Astrocyte (in vitro differentiated cells and primary cell): ENCODE data around the gene GPX3. TPM values are rescaled to one million over a fixed set of nuclear protein-coding genes. Genes with fewer than 3 reads are reported as not detected.

ENCODE experiments used
- DNase-seq: peaks from one replicate; pipeline ENCODE4 v3.0.0-alpha.2; 2010; ENCODE audit warnings: low read depth
- FAIRE-seq: peaks from 2 replicates; lab custom pipeline; 2011; peaks lifted over from hg19 to GRCh38; lab: Jason Lieb, UNC
- H2AFZ ChIP-seq: 2 replicates; pipeline ENCODE4 v1.6.0; 2012; ENCODE audit warnings: low read depth, low read length, inconsistent platforms
- H3K27ac ChIP-seq: 2 replicates; pipeline ENCODE4 v1.5.1; 2011; ENCODE audit warnings: low read depth, low read length, inconsistent platforms
- H3K27me3 ChIP-seq: 2 replicates; pipeline ENCODE4 v1.6.0; 2011; ENCODE audit warnings: low read length, inconsistent platforms; ENCODE audit not compliant: insufficient read depth
- H3K36me3 ChIP-seq: 2 replicates; pipeline ENCODE4 v1.5.1; 2011; ENCODE audit warnings: low read length, inconsistent platforms; ENCODE audit not compliant: insufficient read depth
- H3K4me1 ChIP-seq: 2 replicates; pipeline ENCODE4 v1.5.1; 2011; ENCODE audit warnings: low read length, inconsistent platforms; ENCODE audit not compliant: insufficient read depth
- H3K4me2 ChIP-seq: 2 replicates; pipeline ENCODE4 v1.6.0; 2012; ENCODE audit warnings: low read length, inconsistent platforms
- H3K4me3 ChIP-seq: 2 replicates; pipeline ENCODE4 v1.5.1; 2011; ENCODE audit warnings: low read depth, mild to moderate bottlenecking, low read length, inconsistent platforms; ENCODE audit not compliant: insufficient read depth
- H3K79me2 ChIP-seq: 2 replicates; pipeline ENCODE4 v1.6.0; 2012; ENCODE audit warnings: mild to moderate bottlenecking, low read length, inconsistent platforms; ENCODE audit not compliant: insufficient read depth
- H3K9ac ChIP-seq: 2 replicates; pipeline ENCODE4 v1.6.0; 2012; ENCODE audit warnings: mild to moderate bottlenecking, low read length, inconsistent platforms
- H3K9me3 ChIP-seq: 2 replicates; pipeline ENCODE4 v1.5.1; 2012; ENCODE audit warnings: low read depth, mild to moderate bottlenecking, low read length, inconsistent platforms; ENCODE audit not compliant: insufficient read depth
- H4K20me1 ChIP-seq: 2 replicates; pipeline ENCODE4 v1.6.0; 2012; ENCODE audit warnings: low read length, inconsistent platforms; ENCODE audit not compliant: insufficient read depth
- H3K27ac Mint-ChIP-seq: one replicate; pipeline ENCODE4 v1.8.0; 2021; ENCODE audit warnings: mild to moderate bottlenecking, mixed read lengths; ENCODE audit not compliant: unreplicated experiment
- H3K27me3 Mint-ChIP-seq: one replicate; pipeline ENCODE4 v1.8.0; 2021; ENCODE audit warnings: low read depth, mixed read lengths; ENCODE audit not compliant: unreplicated experiment
- H3K36me3 Mint-ChIP-seq: one replicate; pipeline ENCODE4 v1.8.0; 2021; ENCODE audit warnings: low read depth, mixed read lengths; ENCODE audit not compliant: unreplicated experiment
- H3K4me1 Mint-ChIP-seq: one replicate; pipeline ENCODE4 v1.8.0; 2021; ENCODE audit warnings: low read depth, mixed read lengths; ENCODE audit not compliant: unreplicated experiment
- H3K4me3 Mint-ChIP-seq: one replicate; pipeline ENCODE4 v1.8.0; 2021; ENCODE audit warnings: mild to moderate bottlenecking, moderate library complexity, mixed read lengths; ENCODE audit not compliant: unreplicated experiment
- H3K9me3 Mint-ChIP-seq: one replicate; pipeline ENCODE4 v1.8.0; 2021; ENCODE audit warnings: mild to moderate bottlenecking, mixed read lengths; ENCODE audit not compliant: unreplicated experiment
- EZH2 ChIP-seq: IDR thresholded peaks from 2 replicates; pipeline ENCODE4 v1.6.1; 2012; ENCODE audit warnings: mild to moderate bottlenecking, low read length, inconsistent platforms; ENCODE audit not compliant: insufficient read depth
- total RNA-seq: library from RNA; stranded (reverse); gene quantifications from 2 replicates; pipeline ENCODE4 v1.2.1, GENCODE V29; 2021
- TF ChIP-seq, protein P1 (sequence below): IDR thresholded peaks from 2 replicates; pipeline ENCODE4 v1.5.1; 2011; ENCODE audit warnings: low read depth, mild to moderate bottlenecking, inconsistent platforms, low read length, moderate library complexity; ENCODE audit not compliant: insufficient read depth

Gene GPX3
- total RNA-seq, 1 donor from 2014 or later: 15.6 TPM

DNA sequence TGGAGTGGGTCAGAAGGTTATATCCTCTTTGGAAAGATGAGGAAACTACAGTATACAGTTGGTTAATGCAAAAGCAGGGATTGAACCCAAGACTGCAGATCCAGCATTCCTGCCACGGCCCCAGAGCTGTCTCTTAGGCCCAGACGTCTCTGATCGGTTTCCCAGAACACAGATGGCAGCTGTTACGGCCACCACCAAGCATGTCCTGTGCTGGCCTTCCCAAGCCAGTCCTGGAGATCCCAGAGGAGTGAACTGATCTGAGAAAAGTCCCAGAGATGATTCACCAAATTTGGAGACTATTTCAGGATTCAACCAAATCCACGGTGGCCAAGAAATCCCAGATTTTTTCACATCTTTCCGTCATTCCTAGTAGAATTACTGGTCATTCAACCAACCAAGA is 40.4 kb downstream of the GPX3 start:
- H3K9ac ChIP-seq: no peak overlapping the region
- H3K27me3 ChIP-seq: no peaks in the 10 kb centered on the region
- no peaks in the 10 kb centered on the region for H3K27me3 Mint-ChIP-seq
- H3K36me3 ChIP-seq: peaks cover 15% of the 10 kb centered on the region
- no peak overlapping the region for H2AFZ ChIP-seq
- H3K36me3 Mint-ChIP-seq: peaks cover 35% of the 10 kb centered on the region
- no peak overlapping the region for H3K27ac ChIP-seq
- no peaks in the 10 kb centered on the region for H3K9me3 ChIP-seq
- no peak overlapping the region for H3K4me3 ChIP-seq
- FAIRE-seq: no peak
- peaks cover 39% of the 10 kb centered on the region for H3K4me1 Mint-ChIP-seq
- no peak overlapping the region for H3K4me2 ChIP-seq
- no peak for DNase-seq
- H3K4me3 Mint-ChIP-seq: no peak overlapping the region
- H3K79me2 ChIP-seq: peaks cover 30% of the 10 kb centered on the region
- TF ChIP-seq, protein P1, sequence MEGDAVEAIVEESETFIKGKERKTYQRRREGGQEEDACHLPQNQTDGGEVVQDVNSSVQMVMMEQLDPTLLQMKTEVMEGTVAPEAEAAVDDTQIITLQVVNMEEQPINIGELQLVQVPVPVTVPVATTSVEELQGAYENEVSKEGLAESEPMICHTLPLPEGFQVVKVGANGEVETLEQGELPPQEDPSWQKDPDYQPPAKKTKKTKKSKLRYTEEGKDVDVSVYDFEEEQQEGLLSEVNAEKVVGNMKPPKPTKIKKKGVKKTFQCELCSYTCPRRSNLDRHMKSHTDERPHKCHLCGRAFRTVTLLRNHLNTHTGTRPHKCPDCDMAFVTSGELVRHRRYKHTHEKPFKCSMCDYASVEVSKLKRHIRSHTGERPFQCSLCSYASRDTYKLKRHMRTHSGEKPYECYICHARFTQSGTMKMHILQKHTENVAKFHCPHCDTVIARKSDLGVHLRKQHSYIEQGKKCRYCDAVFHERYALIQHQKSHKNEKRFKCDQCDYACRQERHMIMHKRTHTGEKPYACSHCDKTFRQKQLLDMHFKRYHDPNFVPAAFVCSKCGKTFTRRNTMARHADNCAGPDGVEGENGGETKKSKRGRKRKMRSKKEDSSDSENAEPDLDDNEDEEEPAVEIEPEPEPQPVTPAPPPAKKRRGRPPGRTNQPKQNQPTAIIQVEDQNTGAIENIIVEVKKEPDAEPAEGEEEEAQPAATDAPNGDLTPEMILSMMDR: no peak
- TF ChIP-seq EZH2: no peak
- no peaks in the 10 kb centered on the region for H3K9me3 Mint-ChIP-seq
- H3K4me1 ChIP-seq: peaks cover 53% of the 10 kb centered on the region
- H3K27ac Mint-ChIP-seq: no peak overlapping the region
- peaks cover 6% of the 10 kb centered on the region for H4K20me1 ChIP-seq

DNA sequence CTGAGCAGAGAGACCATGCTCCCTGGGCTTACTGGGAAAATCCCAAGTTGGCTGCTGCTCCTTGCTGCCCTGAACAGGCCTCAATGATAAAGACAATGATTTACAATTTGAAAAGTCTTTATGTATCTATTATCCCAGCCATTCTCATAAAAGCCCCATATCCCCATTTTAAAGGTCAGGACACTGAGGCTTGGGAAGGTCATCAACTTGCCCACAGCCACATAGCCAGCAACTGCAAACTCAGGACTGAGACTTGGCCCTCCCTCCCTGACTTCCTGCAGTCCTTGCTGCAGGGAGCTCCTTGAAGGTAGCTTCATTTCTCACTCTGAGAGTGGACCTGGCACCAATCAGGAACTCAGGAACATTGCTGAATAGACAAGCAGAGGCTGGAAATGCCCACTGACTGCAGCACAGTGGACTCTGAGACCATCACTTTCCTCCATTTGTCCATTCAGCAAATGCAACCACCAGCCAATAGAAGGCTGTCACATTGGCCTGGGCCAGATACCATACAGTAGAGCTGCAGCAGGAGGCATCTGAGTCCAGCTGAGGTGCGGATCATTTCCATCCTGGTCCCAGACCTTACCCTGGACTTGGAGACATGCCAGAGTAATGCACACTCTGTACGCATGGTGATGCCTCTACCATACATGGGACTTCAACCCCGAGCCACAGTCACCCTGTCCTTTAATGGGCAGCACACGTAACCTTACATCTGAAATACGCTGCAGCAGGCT is 42.2 kb downstream of the GPX3 start:
- no peak overlapping the region for H2AFZ ChIP-seq
- Mint-ChIP-seq H3K9me3 (no peaks in the 10 kb centered on the region), H3K27ac (peak overlapping the region; percentile 99), H3K27me3 (no peaks in the 10 kb centered on the region), H3K36me3 (peaks cover 26% of the 10 kb centered on the region), H3K4me1 (peaks cover 55% of the 10 kb centered on the region), H3K4me3 (peak overlapping the region; percentile 45)
- H4K20me1 ChIP-seq: peaks cover 19% of the 10 kb centered on the region
- no peak for FAIRE-seq
- peaks cover 49% of the 10 kb centered on the region for H3K79me2 ChIP-seq
- peaks cover 53% of the 10 kb centered on the region for H3K4me1 ChIP-seq
- no peak overlapping the region for H3K4me3 ChIP-seq
- H3K9ac ChIP-seq: peak overlapping the region; percentile 77
- DNase-seq: no peak
- peaks cover 15% of the 10 kb centered on the region for H3K36me3 ChIP-seq
- peaks cover 2% of the 10 kb centered on the region for H3K9me3 ChIP-seq
- peak overlapping the region; percentile 95 for H3K27ac ChIP-seq
- TF ChIP-seq EZH2: no peak
- TF ChIP-seq, protein P1: no peak
- H3K27me3 ChIP-seq: no peaks in the 10 kb centered on the region
- H3K4me2 ChIP-seq: peak overlapping the region; percentile 78
